Fibroblast of skin of right quadriceps (primary cell): ENCODE data around the gene TNFRSF1A.

ENCODE experiments used
- DNase-seq: peaks from one replicate; pipeline ENCODE4 v3.0.0-alpha.2; 2013

The TNFRSF1A gene

DNA sequence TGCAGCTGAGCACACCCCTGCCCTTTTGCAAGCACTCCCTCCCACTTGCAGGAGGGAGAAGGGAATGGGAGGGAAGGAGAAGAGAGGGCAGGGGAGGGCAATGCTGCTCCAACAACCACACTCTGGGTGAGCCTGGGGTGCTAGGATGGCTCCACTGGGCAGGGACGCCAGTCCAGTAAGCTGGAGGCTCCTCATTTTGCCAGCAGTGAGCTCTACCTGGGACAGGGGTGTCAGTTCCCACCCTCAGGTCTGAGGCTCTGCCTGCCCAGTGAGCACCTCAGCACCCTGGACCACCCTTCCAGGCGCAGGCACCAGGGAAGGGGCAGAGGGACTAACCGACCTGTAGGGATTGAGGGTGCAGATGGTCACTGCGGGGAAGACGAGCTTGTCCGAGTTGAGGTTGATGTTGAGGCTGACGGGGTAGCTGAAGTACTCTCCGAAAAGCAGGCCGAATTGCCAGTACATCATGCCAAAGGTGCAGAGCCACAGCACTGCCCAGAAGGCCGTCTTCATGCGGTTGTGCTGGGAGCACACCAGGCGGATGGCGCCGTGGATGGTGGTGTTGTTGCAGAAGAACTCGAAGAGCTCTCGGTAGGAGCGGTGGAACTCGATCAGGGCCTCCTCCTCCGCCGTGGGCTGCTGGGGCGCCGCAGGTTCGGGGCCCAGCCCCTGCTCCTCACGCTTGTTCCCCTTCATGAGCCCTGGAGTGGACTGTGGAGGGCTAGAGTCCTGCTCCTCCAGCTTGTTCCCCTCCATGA is 32.3 kb upstream of the TNFRSF1A start:
- DNase-seq: no peak

- no peak for DNase-seq
Measured at GRCh38 chr12:6373022-6373787, 31.3 kb upstream of the TNFRSF1A start.

DNA sequence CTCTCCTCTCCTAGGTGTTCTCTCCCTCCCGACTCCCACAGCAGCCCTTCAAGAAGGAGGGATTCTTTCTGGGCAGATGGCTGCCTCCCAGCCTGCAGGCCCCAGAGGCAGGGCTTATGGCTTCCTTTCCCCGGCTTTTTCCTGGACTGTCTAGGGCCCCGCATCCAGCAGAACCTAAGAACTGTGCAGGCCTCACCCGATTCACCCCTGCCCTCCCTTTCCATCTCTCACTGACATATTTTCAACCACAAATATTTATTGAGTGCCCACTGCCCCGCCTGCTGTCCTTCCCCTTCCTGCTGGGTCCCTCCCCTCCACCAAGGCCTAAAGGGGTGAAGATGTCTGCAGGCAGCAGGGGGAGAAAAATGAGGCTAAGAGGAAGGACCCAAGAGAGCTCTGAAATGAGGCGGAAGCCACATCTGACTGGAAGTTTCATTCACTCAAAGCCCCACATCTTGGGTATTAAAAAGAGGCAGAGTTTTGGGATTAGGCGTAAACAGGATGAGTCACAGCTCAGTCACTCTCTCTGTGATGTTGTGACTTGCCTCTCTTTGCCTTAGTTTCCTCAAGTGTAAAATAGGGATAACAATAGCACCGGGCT is 30.6 kb upstream of the TNFRSF1A start:
- DNase-seq: peak; percentile 95

DNA sequence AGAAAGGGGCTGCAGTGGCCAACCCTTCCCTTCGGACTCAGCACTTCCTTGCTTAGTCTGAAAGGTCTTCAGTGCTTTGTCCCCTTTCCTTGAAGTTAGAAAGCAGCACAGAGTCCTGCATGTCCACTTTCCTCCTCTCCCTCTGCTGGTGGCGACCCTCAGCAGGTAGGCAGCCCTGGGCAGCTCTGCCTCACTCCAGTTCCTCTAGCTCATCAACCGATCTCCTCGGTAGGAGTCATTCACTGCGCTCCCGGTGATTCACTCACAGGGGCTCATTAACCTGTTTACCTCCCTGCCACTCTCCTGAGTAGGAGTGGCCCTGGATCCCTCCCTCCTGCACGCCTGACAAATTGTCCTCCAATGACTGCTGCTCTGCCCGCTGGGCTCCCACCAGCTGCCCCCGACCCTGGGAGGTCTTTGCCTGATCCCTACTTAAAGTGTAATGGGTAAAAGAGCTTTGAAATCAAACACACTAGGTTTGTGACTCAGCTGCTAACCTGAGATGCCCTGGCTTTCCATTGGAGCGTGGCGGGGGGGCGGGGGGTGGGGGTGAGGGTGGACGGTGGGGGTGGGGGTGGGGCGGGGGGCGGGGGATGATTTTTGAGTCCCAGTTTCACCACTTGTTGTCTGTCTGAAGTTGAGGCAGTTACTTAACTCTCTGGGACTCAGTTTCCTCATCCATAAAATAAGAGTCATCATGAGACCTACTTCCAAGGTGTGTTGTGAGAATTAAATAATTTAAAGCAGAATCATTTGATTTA is 29.3 kb upstream of the TNFRSF1A start:
- DNase-seq: peak; percentile 75

- DNase-seq: no peak
Measured at GRCh38 chr12:6370576-6370935, 28.7 kb upstream of the TNFRSF1A start.

DNA sequence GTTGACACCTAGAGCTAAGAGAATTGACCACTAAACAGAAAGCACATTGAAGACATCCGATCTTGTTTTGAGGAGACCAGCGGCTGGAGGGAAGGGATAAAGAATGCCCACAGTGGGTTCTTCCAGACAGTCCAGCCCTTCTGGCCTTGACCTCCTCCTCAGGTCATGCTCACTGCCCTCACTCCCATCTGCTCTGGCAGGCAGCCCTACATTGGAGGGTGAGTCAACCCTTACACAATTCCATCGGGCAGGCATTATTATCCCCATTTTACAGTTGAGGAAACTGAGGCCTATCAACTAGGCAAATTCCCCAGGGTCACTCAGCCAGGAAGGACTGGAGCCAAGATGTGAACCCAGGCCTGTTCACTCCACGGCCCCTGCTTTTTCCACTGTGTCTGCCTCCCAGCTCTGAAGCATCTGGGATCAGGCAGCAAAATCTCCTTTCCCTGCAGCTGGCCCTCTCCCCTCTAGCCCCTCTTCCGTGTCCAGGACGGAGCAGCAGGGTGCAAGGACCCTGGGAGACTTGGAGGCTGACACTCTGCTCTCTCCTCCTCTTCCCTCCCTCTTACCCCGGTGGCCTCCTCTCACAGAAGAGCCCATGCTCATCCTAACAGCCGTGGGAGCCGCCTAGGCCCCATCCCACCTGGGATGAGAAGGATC is 28.2 kb upstream of the TNFRSF1A start:
- DNase-seq: no peak

GRCh38 chr12:6368906-6369525 is 27.1 kb upstream of the TNFRSF1A start:
- DNase-seq: no peak

- no peak for DNase-seq
Measured at GRCh38 chr12:6367969-6368892, 26.4 kb upstream of the TNFRSF1A start.

DNA sequence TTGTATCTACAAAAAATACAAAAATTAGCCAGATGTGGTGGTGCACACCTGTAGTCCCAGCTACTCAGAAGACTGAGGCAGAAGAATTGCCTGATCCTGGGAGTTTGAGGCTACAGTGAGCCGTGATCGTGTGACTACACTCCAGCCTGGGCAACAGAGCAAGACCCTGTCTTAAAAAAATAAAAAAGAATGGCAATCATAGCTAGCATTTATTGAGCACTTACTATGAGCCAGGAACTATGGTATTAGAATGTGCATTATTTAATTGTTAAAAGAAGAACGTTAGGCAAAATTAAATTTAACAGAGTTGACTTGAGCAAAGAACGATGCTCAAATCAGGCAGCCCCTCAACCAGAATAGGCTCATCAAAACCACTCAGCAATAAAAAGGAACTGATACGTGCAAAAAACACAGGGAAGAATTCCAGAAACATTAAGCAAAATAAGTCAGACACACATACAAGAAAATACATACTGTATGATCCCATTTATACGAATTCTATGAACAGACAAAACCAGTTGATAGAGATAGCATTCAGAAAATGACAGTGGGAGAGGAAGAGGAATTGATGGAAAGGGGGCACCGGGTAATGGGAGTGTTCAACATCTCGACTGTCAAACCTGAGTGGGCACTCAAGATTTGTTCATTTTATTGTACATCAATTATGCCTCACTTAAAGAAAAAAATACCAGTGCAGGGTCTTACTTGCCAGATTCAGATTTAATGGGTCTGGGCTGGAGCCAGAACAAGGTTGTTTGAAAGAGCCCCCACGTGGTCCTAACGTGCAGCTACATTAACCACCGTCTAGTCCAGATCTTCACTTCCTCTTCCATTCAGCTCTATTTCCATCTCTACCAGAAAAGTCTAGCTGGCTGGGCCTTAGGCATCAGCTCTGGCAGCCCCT is 25.4 kb upstream of the TNFRSF1A start:
- DNase-seq: peak; percentile 55

DNA sequence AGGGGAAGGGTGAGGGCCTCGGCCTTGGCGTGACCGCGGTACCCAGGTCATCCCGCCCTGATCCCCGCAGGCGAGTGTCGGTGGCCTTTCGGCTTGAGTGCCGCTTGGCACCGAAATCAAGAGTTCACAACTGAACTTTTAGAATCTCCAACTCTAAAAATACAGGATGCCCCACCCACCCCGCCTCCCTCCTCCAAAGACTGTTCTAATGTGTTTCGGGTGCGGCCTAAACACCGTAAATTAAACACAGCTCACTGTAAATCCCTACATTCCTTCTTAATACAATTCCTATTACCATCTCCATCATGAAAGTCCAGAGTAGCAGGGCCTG is 22.1 kb upstream of the TNFRSF1A start:
- DNase-seq: no peak

- DNase-seq: peak; percentile 53
Measured at GRCh38 chr12:6363330-6364043, 21.6 kb upstream of the TNFRSF1A start.

DNA sequence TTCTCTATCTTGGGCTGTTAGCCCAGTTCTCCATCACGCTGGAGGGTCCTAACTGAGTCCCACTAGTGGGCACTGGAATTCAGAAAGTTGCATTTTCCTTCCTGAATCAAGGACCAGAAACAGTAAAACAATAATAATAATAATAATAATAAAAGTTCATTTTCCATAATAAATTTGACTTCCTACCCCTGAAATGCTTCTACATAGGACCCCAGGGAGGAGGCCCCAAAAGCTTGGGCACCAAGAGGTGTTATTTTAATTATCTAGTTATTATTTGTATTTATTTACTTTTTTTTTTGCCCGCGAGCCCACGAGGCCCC is 21.1 kb upstream of the TNFRSF1A start:
- no peak for DNase-seq

GRCh38 chr12:6362403-6362802 is 20.5 kb upstream of the TNFRSF1A start:
- DNase-seq: no peak

GRCh38 chr12:6361834-6362233 is 20.0 kb upstream of the TNFRSF1A start:
- DNase-seq: no peak

DNA sequence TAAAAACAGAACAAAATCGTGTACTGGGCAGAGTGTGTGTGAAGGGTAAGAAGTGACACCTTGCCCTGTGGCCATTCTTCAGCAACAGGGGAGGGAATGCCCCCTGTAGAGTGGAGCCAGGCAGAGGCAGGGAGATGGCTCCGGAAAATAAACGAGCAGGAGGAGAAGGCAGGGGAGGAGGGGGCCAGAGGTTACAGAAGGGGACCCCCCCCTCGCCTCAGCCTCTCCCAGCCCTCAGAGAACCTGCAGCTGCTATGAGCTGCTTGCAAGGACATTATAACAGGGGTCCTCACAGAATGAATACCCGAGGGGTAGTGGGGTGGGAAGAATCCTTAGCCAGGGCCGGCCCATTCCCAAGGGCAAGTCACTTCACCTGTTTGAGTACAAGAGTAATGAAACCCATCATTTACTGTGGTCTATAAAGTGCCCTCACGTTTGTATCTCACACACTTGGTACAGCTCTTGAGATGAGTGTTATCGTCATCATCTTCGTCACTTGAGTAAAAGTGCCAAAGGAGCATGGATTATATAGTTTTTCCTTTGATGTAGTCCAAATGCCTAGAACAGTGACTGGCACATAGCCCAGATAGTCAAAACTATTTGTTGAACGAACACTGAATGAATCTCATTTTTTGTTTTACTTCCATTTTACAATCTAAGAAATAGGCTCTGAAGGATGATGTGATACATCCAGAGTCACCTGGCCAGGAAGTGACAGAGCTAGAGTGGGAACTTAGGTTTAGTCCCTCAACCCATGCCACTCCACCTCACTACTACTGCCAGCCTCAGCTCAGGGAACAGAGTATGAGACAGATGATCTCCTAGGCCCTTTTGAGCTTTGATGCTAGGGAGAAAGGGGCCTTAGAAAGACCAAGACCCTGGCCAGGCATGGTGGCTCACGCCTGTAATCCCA is 19.0 kb upstream of the TNFRSF1A start:
- DNase-seq: no peak

- no peak for DNase-seq
Measured at GRCh38 chr12:6360080-6360571, 18.2 kb upstream of the TNFRSF1A start.

DNA sequence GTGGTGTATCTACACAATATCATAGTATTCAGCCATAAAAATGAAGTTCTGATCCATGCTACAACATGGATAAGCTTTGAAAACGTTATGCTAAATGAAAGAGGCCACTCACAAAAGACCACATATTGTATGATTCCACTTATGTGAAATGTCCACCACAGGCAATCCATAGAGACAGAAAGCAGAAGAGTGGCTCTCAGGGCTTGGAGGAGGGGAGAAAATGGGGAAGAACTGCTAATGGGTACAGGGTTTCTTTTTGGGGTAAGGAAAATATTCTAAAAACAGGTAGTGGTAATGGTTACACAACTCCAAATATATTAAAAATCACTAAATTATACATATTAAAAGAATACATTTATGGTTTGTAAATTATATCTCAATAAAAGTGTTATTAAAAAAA is 17.0 kb upstream of the TNFRSF1A start:
- no peak for DNase-seq

- DNase-seq: no peak
Measured at GRCh38 chr12:6356374-6356820, 14.5 kb upstream of the TNFRSF1A start.
